Pancreas (tissue), 10 donors: ENCODE measurements around the gene ZBTB4. TPM values are rescaled to one million over a fixed set of nuclear protein-coding genes. Genes with fewer than 3 reads are reported as not detected.
"Not testable (repeated sequence)": the region's sequence is repeated elsewhere in the genome, so short reads cannot be mapped to it uniquely, and the experiment has no call there.

Experiments
- ATAC-seq, 4 donors: fragments of 200-7000 bp; cut with Tn5 transposase; one replicate each; pipeline versions ENCODE4 v1.8.0 to v1.9.1; 2020; ENCODE audit warnings: mild to moderate bottlenecking in 4 of 4, moderate library complexity in 4 of 4
- DNase-seq, 6 donors: peaks; one replicate each; pipeline ENCODE4 v3.0.0-alpha.2; 2020
- FAIRE-seq: peaks from 2 replicates; lab custom pipeline; 2012; peaks lifted over from hg19 to GRCh38; lab: Jason Lieb, UNC
- H3K27ac ChIP-seq, 4 donors: fragments of 200-600 bp; sonication (generic); 1 replicate in 3 of 4; 2 replicates in 1 of 4; pipeline versions ENCODE4 v1.5.0 to v1.8.0; 2020
- H3K27me3 ChIP-seq, 4 donors: fragments of 200-600 bp; one replicate each; pipeline ENCODE4 v1.8.0; 2021
- H3K36me3 ChIP-seq, 3 donors: fragments of 200-600 bp; sonication (generic) in 1 of 3; one replicate each; pipeline versions ENCODE4 v1.5.0 to v1.8.0; 2020 to 2021
- H3K4me1 ChIP-seq, 3 donors: fragments of 200-600 bp; one replicate each; pipeline ENCODE4 v1.8.0; 2021
- H3K4me3 ChIP-seq, 4 donors: fragments of 200-600 bp; sonication (generic) in 2 of 4; one replicate each; pipeline versions ENCODE4 v1.5.0 to v1.8.0; 2020 to 2021
- H3K9me3 ChIP-seq, 4 donors: fragments of 200-600 bp; one replicate each; pipeline ENCODE4 v1.8.0; 2021
- CTCF ChIP-seq, 4 donors: fragments of 200-600 bp; sonication (generic) in 3 of 4; IDR thresholded peaks; one replicate each; pipeline versions ENCODE4 v1.5.0 to v1.8.0; 2021; ENCODE audit warnings: antibody characterized with exemption in 4 of 4
- WGBS, 2 donors: extraction: QIAGEN DNeasy Blood & Tissue Kit; methylation state at CpG; one replicate each; pipeline ENCODE4 v1.1.7; 2013; 5-methylcytosine and 5-hydroxymethylcytosine counted together
- intact Hi-C, 3 donors: fragments of 100-400 bp; cut with DNase I; formaldehyde crosslinking; loops; one replicate each; pipeline versions ENCODE4 v1.11.1 to v1.14.2; 2022
- polyA plus RNA-seq, 2 donors: library from polyadenylated mRNA; stranded (reverse); fragments of 200-250 nt; gene quantifications; one replicate each; pipeline ENCODE4 v1.2.3, GENCODE V29; 2013
- total RNA-seq, 6 donors: library from RNA; stranded (reverse); fragmentation: NEBNext Ultra II Directional in 4 of 6; extraction: Animal tissue kit (Norgen Biotek cat#: 25700) in 4 of 6; gene quantifications; one replicate each; pipeline versions ENCODE4 v1.2.1 to v1.2.4, GENCODE V29; 2021 to 2023
- donor health status: healthy with polysubstance abuse.
- donor health status: DM: no; HTN: no; CAD: no; lungs with moderate emphysema.
- donor health status: DM: no; HTN: no; CAD: no.
- donor health status: control.
- donor health status: control.
- donor health status: Bipolar disorder and iron deficiency.
- donor health status: DM: yes; HTN: yes; CAD: no.
- donor health status: DM: no; HTN: no; CAD: no.
- donor health status: DM: no; HTN: no; CAD: no.
- donor health status: DM: yes; HTN: yes; CAD: no.

ZBTB4 gene
- total and polyA plus RNA-seq, 8 donors, result 17.3 to 30.2 (median 21.0) TPM

GRCh38 chr17:7476494-7476893, 2.9 kb downstream of the ZBTB4 start:
- Histone ChIP-seq H3K36me3 (no peaks in the 10 kb centered on the region), H3K4me1 (peaks cover under 1 to 22% (median 20%) of the 10 kb centered on the region in 3 donors), H3K27ac (peak overlapping the region in 2 of 4 donors; percentile 47 to 99), H3K9me3 (no peaks in the 10 kb centered on the region), H3K4me3 (no peak overlapping the region), H3K27me3 (no peaks in the 10 kb centered on the region)
- intact Hi-C loops, result loop anchor here in 2 of 3 donors (5.0 kb wide), 1 partner anchor 34 kb away; no protein-coding TSS in a partner anchor
- 29 to 35% methylated on average over 3 of the region's 3 CpGs for WGBS, 2 donors
- no peak for ATAC-seq
- DNase-seq, result no peak
- TF ChIP-seq CTCF (IDR thresholded peaks at IDR 0.05), result no peak
- FAIRE-seq, result no peak

- Histone ChIP-seq H3K9me3 (no peaks in the 10 kb centered on the region), H3K4me3 (no peak overlapping the region), H3K36me3 (no peaks in the 10 kb centered on the region), H3K27ac (peak overlapping the region in 2 of 4 donors; percentile 47 to 99), H3K27me3 (no peaks in the 10 kb centered on the region), H3K4me1 (peaks cover 7 to 28% (median 24%) of the 10 kb centered on the region in 3 donors)
- DNase-seq (peak in 1 of 6 donors; percentile 50), FAIRE-seq (no peak), ATAC-seq (peak in 1 of 4 donors; percentile 7)
- whole genome bisulfite sequencing, 2 donors, result 60% methylated on average over 15 of the region's 15 CpGs
- no peak for TF ChIP-seq CTCF (IDR thresholded peaks at IDR 0.05)
- intact Hi-C loops, result loop anchor here in 2 of 3 donors (5.0 kb wide), 1 partner anchor 34 kb away; no protein-coding TSS in a partner anchor
Observed at GRCh38 chr17:7475764-7476422, 3.5 kb downstream of the ZBTB4 start.

DNA sequence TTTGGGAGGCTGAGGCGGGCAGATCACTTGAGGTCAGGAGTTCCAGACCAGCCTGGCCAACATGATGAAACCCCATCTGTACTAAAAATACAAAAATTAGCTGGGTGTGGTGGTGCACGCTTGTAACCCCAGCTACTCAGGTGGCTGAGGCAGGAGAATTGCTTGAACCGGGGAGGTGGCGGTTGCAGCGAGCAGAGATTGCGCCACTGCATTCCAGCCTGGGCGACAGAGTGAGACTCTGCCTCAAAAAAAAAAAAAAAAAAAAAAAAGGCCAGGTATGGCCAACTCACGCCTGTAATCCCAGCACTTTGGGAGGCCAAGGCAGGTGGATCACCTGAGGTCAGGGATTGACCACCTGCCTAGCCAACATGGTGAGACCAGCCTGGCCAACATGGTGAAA, 4.7 kb downstream of the ZBTB4 start:
- not testable (repeated sequence) for H3K9me3 ChIP-seq, H3K4me3 ChIP-seq, H3K27me3 ChIP-seq, H3K27ac ChIP-seq, DNase-seq, H3K36me3 ChIP-seq, ATAC-seq, FAIRE-seq
- intact Hi-C loops, result loop anchor here in 2 of 3 donors (5.0 kb wide), 1 partner anchor 32 kb away; no protein-coding TSS in a partner anchor
- 72 to 87% methylated on average over 8 of the region's 8 CpGs for WGBS, 2 donors
- peaks cover 18 to 39% (median 29%) of the 10 kb centered on the region in 3 donors for H3K4me1 ChIP-seq

GRCh38 chr17:7471729-7472128, 7.7 kb downstream of the ZBTB4 start:
- no peaks in the 10 kb centered on the region for H3K27me3 ChIP-seq
- no peak for TF ChIP-seq CTCF (IDR thresholded peaks at IDR 0.05)
- no peaks in the 10 kb centered on the region for H3K9me3 ChIP-seq
- H3K36me3 ChIP-seq, result no peaks in the 10 kb centered on the region
- FAIRE-seq (no peak), DNase-seq (no peak), ATAC-seq (no peak)
- peak overlapping the region; percentile 67 to 85 (median 76) for H3K27ac ChIP-seq
- intact Hi-C loops, result no loop called here
- H3K4me1 ChIP-seq, result peaks cover 19 to 40% (median 26%) of the 10 kb centered on the region in 3 donors
- WGBS, 2 donors, result 85 to 94% methylated on average over 2 of the region's 2 CpGs
- no peak overlapping the region for H3K4me3 ChIP-seq

DNA sequence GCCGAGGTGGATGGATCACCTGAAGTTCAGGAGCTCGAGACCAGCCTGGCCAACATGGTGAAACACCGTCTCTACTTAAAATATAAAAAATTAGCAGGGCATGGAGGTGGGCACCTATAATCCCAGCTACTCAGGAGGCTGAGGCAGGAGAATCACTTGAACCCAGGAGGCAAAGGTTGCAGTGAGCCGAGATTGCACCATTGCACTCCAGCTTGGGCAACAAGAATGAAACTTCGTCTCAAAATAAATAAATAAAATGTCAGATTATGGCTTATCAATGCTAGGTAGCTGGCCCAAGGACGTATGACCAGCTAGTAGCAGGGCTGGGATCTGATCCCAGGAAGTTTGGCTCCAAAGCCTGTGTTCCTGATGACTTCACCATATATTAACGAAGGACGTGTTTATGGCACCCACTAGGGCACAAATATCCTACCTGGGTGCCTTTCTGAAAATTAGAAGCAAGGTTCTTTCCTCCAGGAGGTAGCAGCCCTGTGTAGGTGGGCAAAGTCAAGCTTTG, 8.9 kb downstream of the ZBTB4 start:
- peak; percentile 84 to 93 (median 90) for ATAC-seq
- Histone ChIP-seq H3K27ac (peak overlapping the region; percentile 67 to 85 (median 76)), H3K4me1 (peaks cover 19 to 29% (median 23%) of the 10 kb centered on the region in 3 donors)
- H3K36me3 ChIP-seq, H3K4me3 ChIP-seq, intact Hi-C loops, H3K9me3 ChIP-seq, H3K27me3 ChIP-seq, FAIRE-seq: not testable (repeated sequence)
- WGBS, 2 donors, result 35 to 41% methylated on average over 8 of the region's 8 CpGs
- peak in 4 of 6 donors; percentile 64 to 81 (median 72) for DNase-seq

DNA sequence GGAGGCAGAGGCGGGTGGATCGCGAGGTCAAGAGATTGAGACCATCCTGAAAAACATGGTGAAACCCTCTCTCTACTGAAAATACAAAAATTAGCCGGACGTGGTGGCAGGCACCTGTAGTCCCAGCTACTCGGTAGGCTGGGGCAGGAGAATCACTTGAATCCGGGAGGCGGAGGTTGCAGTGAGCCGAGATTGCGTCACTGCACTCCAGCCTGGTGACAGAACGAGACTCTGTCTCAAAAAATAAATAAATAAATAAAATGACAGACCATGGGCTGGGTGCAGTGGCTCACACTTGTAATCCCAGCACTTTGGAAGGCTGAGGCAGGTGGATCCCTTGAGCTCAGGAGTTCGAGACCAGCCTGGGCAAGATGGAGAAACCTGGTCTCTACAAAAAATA, 9.6 kb downstream of the ZBTB4 start:
- FAIRE-seq, H3K9me3 ChIP-seq, H3K27me3 ChIP-seq, H3K36me3 ChIP-seq, ATAC-seq, H3K4me3 ChIP-seq, DNase-seq, intact Hi-C loops: not testable (repeated sequence)
- H3K27ac ChIP-seq, result peak overlapping the region in 3 of 4 donors; percentile 20 to 85 (median 82)
- peaks cover 19 to 26% (median 23%) of the 10 kb centered on the region in 3 donors for H3K4me1 ChIP-seq
- WGBS, 2 donors, result 96 to 97% methylated on average over 12 of the region's 12 CpGs
